ENCODE results near the gene PYDC1. TPM values are rescaled to one million over a fixed set of nuclear protein-coding genes. Genes with fewer than 3 reads are reported as not detected.

Gene PYDC1
- total and polyA plus RNA-seq, 10 of the 15 experiments (the other 5 are each of a cell fraction or from before 2014, with no cell fraction given) = not detected

DNA sequence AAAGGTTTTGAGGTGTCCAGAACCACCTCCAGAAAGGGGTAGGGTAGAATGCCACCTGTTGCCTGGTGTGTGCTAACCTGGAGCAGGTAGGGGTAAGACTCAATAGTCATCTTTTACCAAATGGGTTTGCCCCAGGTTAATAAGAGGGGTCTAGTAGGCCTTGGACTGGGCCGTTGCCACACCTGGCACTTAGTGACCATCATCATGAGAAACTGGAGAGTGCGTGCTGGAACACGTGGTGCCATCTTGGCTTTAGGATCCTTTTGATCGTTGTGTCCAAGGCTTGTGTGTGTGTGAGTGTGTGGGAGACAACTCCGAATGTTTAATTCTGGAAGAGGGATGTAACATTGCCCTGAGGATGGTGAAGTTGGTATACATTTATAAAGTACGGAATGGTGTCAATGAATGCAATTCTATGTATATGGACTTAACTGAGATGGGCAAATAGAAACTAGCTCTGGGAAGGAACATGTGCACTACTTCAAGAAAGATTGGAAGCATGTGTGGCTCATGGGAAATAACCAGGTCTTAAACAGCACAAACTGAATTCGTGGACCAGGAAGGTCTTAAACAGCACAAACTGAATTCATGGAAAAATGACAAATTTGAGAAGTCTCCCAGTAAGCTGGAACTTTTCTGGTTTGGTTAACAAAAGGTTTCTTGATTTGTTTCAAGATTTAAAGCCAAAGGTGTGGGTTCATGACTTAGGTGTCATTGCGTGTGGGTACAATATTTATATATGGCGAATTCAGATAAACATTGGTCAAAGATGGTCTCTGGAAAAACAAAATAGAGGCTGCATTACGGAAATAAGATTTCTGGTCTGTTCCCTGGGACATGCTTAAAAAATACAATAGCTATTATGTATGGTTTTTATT is 29.8 kb downstream of the PYDC1 start (continued):
- TF ChIP-seq FOS (IDR thresholded peaks at IDR 0.05; ENCODE audit: borderline replicate concordance, extremely low read depth, insufficient read length) = no peak
- no peak for TF ChIP-seq ZBED1 (IDR thresholded peaks at IDR 0.05; ENCODE audit: borderline replicate concordance)
- no peak for TF ChIP-seq CHD2 (IDR thresholded peaks at IDR 0.05; ENCODE audit: borderline replicate concordance, low read depth, low read length)
- no peak for TF ChIP-seq EED (IDR thresholded peaks at IDR 0.05; ENCODE audit: low read depth)
- TF ChIP-seq ETV6 (conservative IDR thresholded peaks at IDR 0.05 in 1 of 2, IDR thresholded peaks at IDR 0.05 in 1 of 2; ENCODE audit: borderline replicate concordance in 1 of 2, low read depth in 1 of 2) = no peak
- TF ChIP-seq RUNX3 (IDR thresholded peaks at IDR 0.05; ENCODE audit: low read length) = peak; percentile 6; the same call in 1 of the 2 replicates
- no peak for TF ChIP-seq NFYB (IDR thresholded peaks at IDR 0.05; ENCODE audit: insufficient read depth, low read depth, low read length)
- TF ChIP-seq POLR2AphosphoS5 (IDR thresholded peaks at IDR 0.05; ENCODE audit: low read length) = peak; percentile 84
- TF ChIP-seq MAX (IDR thresholded peaks at IDR 0.05; ENCODE audit: low read depth, low read length) = no peak
- no peak for TF ChIP-seq SP1 (IDR thresholded peaks at IDR 0.05; ENCODE audit: low read depth, low read length)
- TF ChIP-seq MTA2 (IDR thresholded peaks at IDR 0.05; ENCODE audit: low read depth) = no peak
- TF ChIP-seq PML (IDR thresholded peaks at IDR 0.05; ENCODE audit: low read length) = peak; percentile 58; the same call in 1 of the 2 replicates
- TF ChIP-seq SIX5 (IDR thresholded peaks at IDR 0.05; ENCODE audit: low read depth, low read length, severe bottlenecking) = no peak
- no peak for TF ChIP-seq PRDM15 (CRISPR knock-in tag; IDR thresholded peaks at IDR 0.05)
- TF ChIP-seq RELA (IDR thresholded peaks at IDR 0.05; ENCODE audit: borderline replicate concordance, partially characterized antibody) = no peak
- TF ChIP-seq BCL3 (IDR thresholded peaks at IDR 0.05; ENCODE audit: borderline replicate concordance, insufficient read depth, low read depth, low read length, poor library complexity, severe bottlenecking) = no peak
- peak; percentile 72; the same call in 1 of the 2 replicates for TF ChIP-seq POLR2AphosphoS2 (IDR thresholded peaks at IDR 0.05; ENCODE audit: low read depth, low read length)
- no peak for TF ChIP-seq IKZF2 (IDR thresholded peaks at IDR 0.05)
- no peak for TF ChIP-seq ZZZ3 (IDR thresholded peaks at IDR 0.05; ENCODE audit: control insufficient read depth, insufficient read length, low read depth)
- TF ChIP-seq POLR2A (IDR thresholded peaks at IDR 0.05; ENCODE audit: low read depth, low read length) = peak; percentile 72
- no peak for TF ChIP-seq CHD4 (IDR thresholded peaks at IDR 0.05)
- TF ChIP-seq NBN (IDR thresholded peaks at IDR 0.05) = no peak
- no peak for TF ChIP-seq RBBP5 (conservative IDR thresholded peaks at IDR 0.05)
- no peak for TF ChIP-seq CTCF (IDR thresholded peaks at IDR 0.05 in 2 of 3, conservative IDR thresholded peaks at IDR 0.05 in 1 of 3; ENCODE audit: control insufficient read depth in 2 of 3, extremely low read depth in 1 of 3, insufficient read depth in 1 of 3, low read depth in 3 of 3, low read length in 3 of 3)
- TF ChIP-seq IKZF1 (conservative IDR thresholded peaks at IDR 0.05) = no peak

Data from GM12878 (cell line).